Body of pancreas (tissue), 4 donors: ENCODE measurements around the gene PPP1R9A. TPM values are rescaled to one million over a fixed set of nuclear protein-coding genes. Genes with fewer than 3 reads are reported as not detected.

Experiments
- ATAC-seq: fragments of 150-250 bp; one replicate; pipeline ENCODE4 v1.9.1; 2016
- DNase-seq, 4 donors: peaks; one replicate each; pipeline ENCODE4 v3.0.0-alpha.2; 2019
- H3K27ac ChIP-seq, 4 donors: fragments of 200-600 bp; sonication (generic); 1 replicate in 3 of 4; 2 replicates in 1 of 4; pipeline versions ENCODE4 v1.5.1 to v1.6.1; 2016 to 2019; ENCODE audit warnings: mild to moderate bottlenecking in 1 of 4, mixed read lengths in 1 of 4, moderate library complexity in 1 of 4
- H3K27me3 ChIP-seq, 2 donors: fragments of 200-600 bp; sonication (generic); one replicate each; pipeline ENCODE4 v1.6.0; 2016; ENCODE audit warnings: mild to moderate bottlenecking in 1 of 2
- H3K36me3 ChIP-seq, 2 donors: fragments of 200-600 bp; sonication (generic); replicated peaks in 1 of 2; 2 replicates each; pipeline ENCODE4 v1.5.1; 2016; ENCODE audit warnings: low read depth in 2 of 2; ENCODE audit not compliant: insufficient read depth in 1 of 2
- H3K4me1 ChIP-seq: fragments of 200-600 bp; sonication (generic); one replicate; pipeline ENCODE4 v1.6.0; 2016
- H3K4me3 ChIP-seq, 2 donors: fragments of 200-600 bp; sonication (generic); 1 replicate in 1 of 2; 2 replicates in 1 of 2; pipeline ENCODE4 v1.5.1; 2016 to 2019
- H3K9me3 ChIP-seq, 3 donors: fragments of 200-600 bp; sonication (generic); 1 replicate in 2 of 3; 2 replicates in 1 of 3; pipeline ENCODE4 v1.5.1; 2016
- POLR2A ChIP-seq, 3 donors: fragments of 450-650 bp; IDR thresholded peaks; one replicate each; pipeline ENCODE4 v1.6.1; 2016; ENCODE audit warnings: antibody characterized with exemption in 3 of 3, mild to moderate bottlenecking in 2 of 3
- WGBS, 2 donors: methylation state at CpG; one replicate each; pipeline ENCODE4 v1.1.5; 2017; 5-methylcytosine and 5-hydroxymethylcytosine counted together
- intact Hi-C: fragments of 100-400 bp; cut with DNase I; formaldehyde crosslinking; loops from one replicate; pipeline ENCODE4 v1.15.1; 2023
- total RNA-seq, 2 donors: library from RNA; depleted of rRNA; stranded (reverse); fragments of >200 nt; gene quantifications; one replicate each; pipeline ENCODE4 v1.1.0, GENCODE V29; 2016
- TF ChIP-seq, protein P1 (sequence below), 7 experiments: fragments of 450-650 bp in 4 of 7; fragments of 200-600 bp in 3 of 7; sonication (generic) in 3 of 7; IDR thresholded peaks; one replicate each; pipeline ENCODE4 v1.5.1; 2016 to 2019; ENCODE audit warnings: antibody characterized with exemption in 7 of 7

The PPP1R9A gene
- total RNA-seq, 2 donors from 2014 or later: 16.1 to 44.2 TPM

GRCh38 chr7:95205665-95206225 lies 298.4 kb downstream of the PPP1R9A start:
- TF ChIP-seq, protein P1, sequence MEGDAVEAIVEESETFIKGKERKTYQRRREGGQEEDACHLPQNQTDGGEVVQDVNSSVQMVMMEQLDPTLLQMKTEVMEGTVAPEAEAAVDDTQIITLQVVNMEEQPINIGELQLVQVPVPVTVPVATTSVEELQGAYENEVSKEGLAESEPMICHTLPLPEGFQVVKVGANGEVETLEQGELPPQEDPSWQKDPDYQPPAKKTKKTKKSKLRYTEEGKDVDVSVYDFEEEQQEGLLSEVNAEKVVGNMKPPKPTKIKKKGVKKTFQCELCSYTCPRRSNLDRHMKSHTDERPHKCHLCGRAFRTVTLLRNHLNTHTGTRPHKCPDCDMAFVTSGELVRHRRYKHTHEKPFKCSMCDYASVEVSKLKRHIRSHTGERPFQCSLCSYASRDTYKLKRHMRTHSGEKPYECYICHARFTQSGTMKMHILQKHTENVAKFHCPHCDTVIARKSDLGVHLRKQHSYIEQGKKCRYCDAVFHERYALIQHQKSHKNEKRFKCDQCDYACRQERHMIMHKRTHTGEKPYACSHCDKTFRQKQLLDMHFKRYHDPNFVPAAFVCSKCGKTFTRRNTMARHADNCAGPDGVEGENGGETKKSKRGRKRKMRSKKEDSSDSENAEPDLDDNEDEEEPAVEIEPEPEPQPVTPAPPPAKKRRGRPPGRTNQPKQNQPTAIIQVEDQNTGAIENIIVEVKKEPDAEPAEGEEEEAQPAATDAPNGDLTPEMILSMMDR (IDR thresholded peaks at IDR 0.05): no peak
- TF ChIP-seq POLR2A (IDR thresholded peaks at IDR 0.05): no peak
- ATAC-seq: no peak
- no peak for DNase-seq

DNA sequence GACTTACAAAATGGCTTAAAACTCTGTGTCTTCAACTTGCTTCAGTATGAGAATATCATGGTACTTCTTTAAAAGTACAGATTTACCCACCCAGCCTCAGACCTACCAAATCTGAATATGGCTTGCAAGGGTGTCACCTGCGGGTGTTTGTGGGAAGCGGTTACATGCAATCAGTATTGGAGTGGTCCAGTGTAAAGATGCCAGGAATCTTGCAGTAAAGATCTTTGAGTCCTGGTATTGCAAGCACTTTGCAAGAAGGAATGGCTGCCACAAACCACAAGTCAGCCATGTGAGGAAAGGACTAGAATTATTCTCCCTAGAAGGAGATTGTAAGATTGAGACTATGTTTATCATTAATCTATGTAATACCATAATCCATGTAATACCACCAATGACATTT lies 301.9 kb downstream of the PPP1R9A start:
- no peaks in the 10 kb centered on the region for H3K27me3 ChIP-seq
- WGBS, 2 donors: 78 to 93% methylated on average over 2 of the region's 2 CpGs
- H3K4me1 ChIP-seq: peaks cover 4% of the 10 kb centered on the region
- no peaks in the 10 kb centered on the region for H3K9me3 ChIP-seq
- no peak for TF ChIP-seq POLR2A (IDR thresholded peaks at IDR 0.05)
- TF ChIP-seq, protein P1 (IDR thresholded peaks at IDR 0.05): no peak
- H3K27ac ChIP-seq: no peak overlapping the region
- no peaks in the 10 kb centered on the region for H3K36me3 ChIP-seq
- intact Hi-C loops: no loop called here
- no peak for ATAC-seq
- DNase-seq: no peak
- H3K4me3 ChIP-seq: no peak overlapping the region

More at GRCh38 chr7:95205665-95206225, 298.4 kb downstream of the PPP1R9A start:
- H3K27me3 ChIP-seq: no peaks in the 10 kb centered on the region
- intact Hi-C loops: no loop called here
- 55 to 76% methylated on average over 1 of the region's 1 CpG for WGBS, 2 donors
- no peaks in the 10 kb centered on the region for H3K36me3 ChIP-seq
- H3K27ac ChIP-seq: no peak overlapping the region
- H3K4me3 ChIP-seq: no peak overlapping the region
- peaks cover 4% of the 10 kb centered on the region for H3K4me1 ChIP-seq
- H3K9me3 ChIP-seq: no peaks in the 10 kb centered on the region

DNA sequence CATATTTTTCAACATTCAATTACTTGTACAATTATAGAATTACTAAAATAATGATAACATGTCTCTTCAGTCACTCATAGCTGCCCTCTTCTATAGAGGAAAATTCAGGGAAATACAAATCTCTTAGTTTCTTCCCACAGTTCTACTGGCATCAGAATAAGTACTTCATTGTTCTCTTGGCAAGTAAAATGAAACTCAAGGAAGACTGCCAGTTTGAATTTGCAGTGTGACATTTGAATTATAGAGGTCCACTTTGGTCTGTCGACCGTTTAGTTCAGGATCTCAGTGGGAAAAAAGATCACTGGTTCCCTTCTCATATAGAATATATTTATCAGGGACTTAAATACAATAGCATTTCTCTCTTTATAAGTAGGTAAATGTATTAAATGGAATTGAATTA lies 302.4 kb downstream of the PPP1R9A start:
- WGBS, 2 donors: 48 to 69% methylated on average over 2 of the region's 2 CpGs
- Histone ChIP-seq H3K36me3 (no peaks in the 10 kb centered on the region), H3K27ac (no peak overlapping the region), H3K9me3 (no peaks in the 10 kb centered on the region), H3K27me3 (no peaks in the 10 kb centered on the region), H3K4me1 (peaks cover 4% of the 10 kb centered on the region), H3K4me3 (no peak overlapping the region)
- ATAC-seq: no peak
- intact Hi-C loops: no loop called here
- TF ChIP-seq, protein P1 (IDR thresholded peaks at IDR 0.05): no peak
- no peak for TF ChIP-seq POLR2A (IDR thresholded peaks at IDR 0.05)
- no peak for DNase-seq

DNA sequence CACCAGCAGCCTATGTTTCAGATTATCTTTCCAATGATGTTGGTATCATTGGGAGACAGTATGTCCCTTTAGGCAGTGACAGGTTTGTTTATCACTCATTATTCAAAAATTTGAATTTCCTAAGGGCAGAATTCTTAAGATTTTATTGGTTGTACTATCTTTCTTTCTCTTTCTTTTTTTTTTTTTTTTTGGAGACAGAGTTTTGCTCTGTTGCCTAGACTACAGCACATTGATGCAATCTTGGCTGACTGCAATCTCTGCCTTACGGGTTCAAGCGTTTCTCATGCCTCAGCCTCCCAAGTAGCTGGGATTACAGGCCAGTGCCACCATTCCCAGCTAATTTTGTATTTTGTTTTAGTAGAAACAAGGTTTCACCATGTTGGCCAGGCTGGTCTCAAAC lies 305.8 kb downstream of the PPP1R9A start:
- ATAC-seq (no peak), DNase-seq (no peak)
- H3K27ac ChIP-seq: no peak overlapping the region
- no peak overlapping the region for H3K4me3 ChIP-seq
- H3K4me1 ChIP-seq: no peaks in the 10 kb centered on the region
- WGBS, 2 donors: 78 to 85% methylated on average over 2 of the region's 2 CpGs
- intact Hi-C loops: no loop called here
- no peaks in the 10 kb centered on the region for H3K9me3 ChIP-seq
- no peaks in the 10 kb centered on the region for H3K36me3 ChIP-seq
- no peaks in the 10 kb centered on the region for H3K27me3 ChIP-seq
- TF ChIP-seq, protein P1 (IDR thresholded peaks at IDR 0.05): no peak
- no peak for TF ChIP-seq POLR2A (IDR thresholded peaks at IDR 0.05)

GRCh38 chr7:95213809-95214492 lies 306.6 kb downstream of the PPP1R9A start:
- Histone ChIP-seq H3K36me3 (no peaks in the 10 kb centered on the region), H3K27me3 (no peaks in the 10 kb centered on the region), H3K9me3 (no peaks in the 10 kb centered on the region), H3K27ac (no peak overlapping the region), H3K4me1 (no peaks in the 10 kb centered on the region), H3K4me3 (no peak overlapping the region)
- ATAC-seq (peak; percentile 35), DNase-seq (peak; percentile 26 to 32 (median 28))
- WGBS, 2 donors: 78 to 83% methylated on average over 6 of the region's 6 CpGs
- intact Hi-C loops: no loop called here
- TF ChIP-seq, protein P1 (IDR thresholded peaks at IDR 0.05): no peak
- TF ChIP-seq POLR2A (IDR thresholded peaks at IDR 0.05): no peak
